Loucy (cell line): ENCODE data around the gene TMEM39B.

ENCODE experiments used
- H2AFZ ChIP-seq: fragments of 200-600 bp; sonication (generic); 2 replicates; pipeline ENCODE4 v1.6.0; 2016; ENCODE audit warnings: antibody characterized with exemption, mild to moderate bottlenecking, low read length, moderate library complexity
- H3F3A ChIP-seq: fragments of 200-600 bp; 2 replicates; pipeline ENCODE4 v1.6.0; 2016; ENCODE audit warnings: antibody characterized with exemption, low read depth, mild to moderate bottlenecking
- H3K27me3 ChIP-seq: fragments of 200-600 bp; sonication (generic); 2 replicates; pipeline ENCODE4 v1.6.1; 2014; ENCODE audit warnings: low read length, mild to moderate bottlenecking; ENCODE audit not compliant: insufficient read depth, poor library complexity, severe bottlenecking
- H3K36me3 ChIP-seq: fragments of 200-600 bp; sonication (generic); 2 replicates; pipeline ENCODE4 v1.6.1; 2016; ENCODE audit warnings: low read length; ENCODE audit not compliant: insufficient read depth
- H3K4me1 ChIP-seq: fragments of 200-600 bp; sonication (generic); 2 replicates; pipeline ENCODE4 v1.5.1; 2014; ENCODE audit warnings: low read length, mild to moderate bottlenecking; ENCODE audit not compliant: insufficient read depth, poor library complexity, severe bottlenecking
- H3K4me2 ChIP-seq: fragments of 200-600 bp; sonication (generic); 2 replicates; pipeline ENCODE4 v1.6.0; 2014; ENCODE audit warnings: antibody characterized with exemption, low read length, low read depth, mild to moderate bottlenecking; ENCODE audit not compliant: poor library complexity, severe bottlenecking
- H3K4me3 ChIP-seq: fragments of 200-600 bp; sonication (generic); 2 replicates; pipeline ENCODE4 v1.5.1; 2014; ENCODE audit warnings: low read length, mild to moderate bottlenecking, mixed read lengths; ENCODE audit not compliant: poor library complexity, severe bottlenecking
- H3K79me2 ChIP-seq: fragments of 200-600 bp; sonication (generic); 2 replicates; pipeline ENCODE4 v1.6.1; 2014; ENCODE audit warnings: low read length; ENCODE audit not compliant: insufficient read depth
- H3K9ac ChIP-seq: fragments of 200-600 bp; sonication (generic); 2 replicates; pipeline ENCODE4 v1.6.0; 2014; ENCODE audit warnings: mild to moderate bottlenecking, low read depth, low read length, moderate library complexity; ENCODE audit not compliant: poor library complexity, severe bottlenecking
- H3K9me2 ChIP-seq: fragments of 200-600 bp; sonication (generic); replicated peaks from 2 replicates; pipeline ENCODE4 v1.6.1; 2016; ENCODE audit warnings: low read depth, low read length, mixed read lengths
- H3K9me3 ChIP-seq: fragments of 200-600 bp; sonication (generic); 2 replicates; pipeline ENCODE4 v1.6.1; 2014; ENCODE audit warnings: mild to moderate bottlenecking, antibody characterized with exemption, low read length, low read depth; ENCODE audit not compliant: insufficient read depth
- H4K20me1 ChIP-seq: fragments of 200-600 bp; sonication (generic); 2 replicates; pipeline ENCODE4 v1.6.0; 2014; ENCODE audit warnings: antibody characterized with exemption, low read length, mild to moderate bottlenecking; ENCODE audit not compliant: insufficient read depth, poor library complexity, severe bottlenecking
- EZH2phosphoT487 ChIP-seq: fragments of 200-600 bp; IDR thresholded peaks from 2 replicates; pipeline ENCODE4 v1.6.1; 2018; ENCODE audit warnings: antibody characterized with exemption, mild to moderate bottlenecking, moderate library complexity, borderline replicate concordance
- TF ChIP-seq, protein P1 (sequence below): fragments of 200-600 bp; sonication (generic); conservative IDR thresholded peaks from 2 replicates; pipeline ENCODE4 v1.5.1; 2014; ENCODE audit warnings: mild to moderate bottlenecking, antibody characterized with exemption, low read length

The TMEM39B gene

DNA sequence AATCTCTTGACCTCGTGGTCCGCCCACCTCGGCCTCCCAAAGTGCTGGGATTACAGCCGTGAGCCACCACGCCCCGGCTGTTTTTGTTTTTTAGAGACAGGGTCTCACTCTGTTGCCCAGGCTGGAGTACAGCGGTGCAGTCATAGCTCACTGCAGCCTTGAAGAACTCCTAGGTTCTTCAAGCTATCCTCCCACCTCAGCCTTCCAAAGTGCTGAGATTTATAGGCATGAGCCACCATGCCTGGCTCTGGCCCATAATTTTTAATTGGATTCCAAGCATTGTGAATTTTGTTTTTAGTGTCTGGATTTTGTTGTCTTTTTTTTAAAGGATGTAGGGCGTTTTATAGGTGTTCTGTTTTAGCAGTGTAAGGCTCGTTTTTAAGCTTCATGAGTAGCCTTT lies 78.1 kb downstream of the TMEM39B start:
- Histone ChIP-seq H3K9me2 (no peaks in the 10 kb centered on the region), H3K27me3 (no peaks in the 10 kb centered on the region), H3K36me3 (peaks cover 11% of the 10 kb centered on the region), H2AFZ (no peak overlapping the region), H3K9ac (no peak overlapping the region), H3F3A (no peaks in the 10 kb centered on the region), H3K4me2 (no peak overlapping the region), H3K4me3 (no peak overlapping the region), H3K79me2 (peaks cover 73% of the 10 kb centered on the region), H4K20me1 (no peaks in the 10 kb centered on the region), H3K4me1 (no peaks in the 10 kb centered on the region), H3K9me3 (no peaks in the 10 kb centered on the region)
- TF ChIP-seq, protein P1, sequence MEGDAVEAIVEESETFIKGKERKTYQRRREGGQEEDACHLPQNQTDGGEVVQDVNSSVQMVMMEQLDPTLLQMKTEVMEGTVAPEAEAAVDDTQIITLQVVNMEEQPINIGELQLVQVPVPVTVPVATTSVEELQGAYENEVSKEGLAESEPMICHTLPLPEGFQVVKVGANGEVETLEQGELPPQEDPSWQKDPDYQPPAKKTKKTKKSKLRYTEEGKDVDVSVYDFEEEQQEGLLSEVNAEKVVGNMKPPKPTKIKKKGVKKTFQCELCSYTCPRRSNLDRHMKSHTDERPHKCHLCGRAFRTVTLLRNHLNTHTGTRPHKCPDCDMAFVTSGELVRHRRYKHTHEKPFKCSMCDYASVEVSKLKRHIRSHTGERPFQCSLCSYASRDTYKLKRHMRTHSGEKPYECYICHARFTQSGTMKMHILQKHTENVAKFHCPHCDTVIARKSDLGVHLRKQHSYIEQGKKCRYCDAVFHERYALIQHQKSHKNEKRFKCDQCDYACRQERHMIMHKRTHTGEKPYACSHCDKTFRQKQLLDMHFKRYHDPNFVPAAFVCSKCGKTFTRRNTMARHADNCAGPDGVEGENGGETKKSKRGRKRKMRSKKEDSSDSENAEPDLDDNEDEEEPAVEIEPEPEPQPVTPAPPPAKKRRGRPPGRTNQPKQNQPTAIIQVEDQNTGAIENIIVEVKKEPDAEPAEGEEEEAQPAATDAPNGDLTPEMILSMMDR: no peak
- TF ChIP-seq EZH2phosphoT487: no peak

DNA sequence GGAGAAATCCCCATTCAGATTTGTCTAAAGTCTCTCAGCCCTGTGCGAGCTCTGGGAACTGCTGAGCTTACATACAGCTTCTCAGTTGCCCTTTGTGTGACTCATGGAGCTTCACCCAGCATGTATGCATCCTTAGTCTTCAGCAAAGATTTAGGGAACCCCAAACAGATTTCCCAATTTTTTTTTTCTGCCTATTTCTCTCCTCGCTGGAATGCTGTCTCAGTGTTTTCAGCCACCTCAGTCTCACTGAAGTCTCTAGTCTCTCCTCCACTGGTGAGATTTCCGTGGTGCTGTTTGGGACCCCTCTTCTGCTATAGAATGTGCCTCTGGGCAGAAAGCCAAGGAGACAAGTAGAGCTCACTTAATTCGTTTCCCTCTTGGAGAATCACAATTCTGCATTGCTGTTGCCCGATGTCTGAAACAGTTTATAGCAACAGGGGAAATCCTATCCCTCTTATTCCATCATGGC lies 78.6 kb downstream of the TMEM39B start:
- Histone ChIP-seq H3F3A (no peaks in the 10 kb centered on the region), H3K9ac (no peak overlapping the region), H3K4me3 (no peak overlapping the region), H3K27me3 (no peaks in the 10 kb centered on the region), H3K9me3 (no peaks in the 10 kb centered on the region), H4K20me1 (no peaks in the 10 kb centered on the region), H2AFZ (no peak overlapping the region), H3K4me2 (no peak overlapping the region), H3K4me1 (no peaks in the 10 kb centered on the region), H3K9me2 (no peaks in the 10 kb centered on the region), H3K36me3 (peaks cover 17% of the 10 kb centered on the region), H3K79me2 (peaks cover 68% of the 10 kb centered on the region)
- TF ChIP-seq, protein P1: no peak
- no peak for TF ChIP-seq EZH2phosphoT487
